ENCODE data around the gene MRPS33.
"Not testable (repeated sequence)": the region's sequence is repeated elsewhere in the genome, so short reads cannot be mapped to it uniquely, and the experiment has no call there.

Gene MRPS33

GRCh38 chr7:141014524-141015395 is at the start of gene MRPS33:
MRPS33 (minus strand) TSS chr7:141014952; CDS start chr7:141010633, 4,319 bp downstream.
- DNase-seq (ENCODE audit: low read depth) = peak; percentile 91

- DNase-seq (ENCODE audit: low read depth) = no peak
Measured at GRCh38 chr7:141057788-141058187, 43.0 kb upstream of the MRPS33 start.

GRCh38 chr7:141055146-141055545 is 40.4 kb upstream of the MRPS33 start:
- no peak for DNase-seq (ENCODE audit: low read depth)

GRCh38 chr7:141053626-141054025 is 38.9 kb upstream of the MRPS33 start:
- DNase-seq (ENCODE audit: low read depth) = peak; percentile 45

GRCh38 chr7:141045842-141046620 is 31.3 kb upstream of the MRPS33 start:
- DNase-seq (ENCODE audit: low read depth) = no peak

GRCh38 chr7:141045126-141045841 is 30.5 kb upstream of the MRPS33 start:
- no peak for DNase-seq (ENCODE audit: low read depth)

- no peak for DNase-seq (ENCODE audit: low read depth)
Measured at GRCh38 chr7:141043616-141044015, 28.9 kb upstream of the MRPS33 start.

GRCh38 chr7:141042222-141043193 is 27.8 kb upstream of the MRPS33 start:
- DNase-seq (ENCODE audit: low read depth) = no peak

GRCh38 chr7:141039376-141039775 is 24.6 kb upstream of the MRPS33 start:
- DNase-seq (ENCODE audit: low read depth) = no peak

- DNase-seq (ENCODE audit: low read depth) = not testable (repeated sequence)
Measured at GRCh38 chr7:141038100-141038499, 23.3 kb upstream of the MRPS33 start.

GRCh38 chr7:141032539-141033323 is 18.0 kb upstream of the MRPS33 start:
- not testable (repeated sequence) for DNase-seq (ENCODE audit: low read depth)

GRCh38 chr7:141028767-141029166 is 14.0 kb upstream of the MRPS33 start:
- no peak for DNase-seq (ENCODE audit: low read depth)

- DNase-seq (ENCODE audit: low read depth) = no peak
Measured at GRCh38 chr7:141027043-141027442, 12.3 kb upstream of the MRPS33 start.

- no peak for DNase-seq (ENCODE audit: low read depth)
Measured at GRCh38 chr7:141024668-141025067, 9.9 kb upstream of the MRPS33 start.

- DNase-seq (ENCODE audit: low read depth) = no peak
Measured at GRCh38 chr7:141023295-141023694, 8.5 kb upstream of the MRPS33 start.

GRCh38 chr7:141017555-141017954 is 2.8 kb upstream of the MRPS33 start:
- DNase-seq (ENCODE audit: low read depth) = no peak

GRCh38 chr7:141016349-141016748 is 1.6 kb upstream of the MRPS33 start:
- no peak for DNase-seq (ENCODE audit: low read depth)

GRCh38 chr7:141014125-141014523 is 628 bp downstream of the MRPS33 start:
- no peak for DNase-seq (ENCODE audit: low read depth)

- no peak for DNase-seq (ENCODE audit: low read depth)
Measured at GRCh38 chr7:141013345-141013715, 1.4 kb downstream of the MRPS33 start.

GRCh38 chr7:141012696-141013344 is 1.9 kb downstream of the MRPS33 start:
- no peak for DNase-seq (ENCODE audit: low read depth)
